COR-L47 (cell line): ENCODE data around the gene SMOC2.
"Not testable (repeated sequence)": the region's sequence is repeated elsewhere in the genome, so short reads cannot be mapped to it uniquely, and the experiment has no call there.

Experiments used
- DNase-seq: peaks from one replicate; lab custom pipeline; 2025; lab: John Stamatoyannopoulos, UW

The SMOC2 gene

GRCh38 chr6:168518867-168519266, 77.9 kb downstream of the SMOC2 start:
- DNase-seq: no peak

DNA sequence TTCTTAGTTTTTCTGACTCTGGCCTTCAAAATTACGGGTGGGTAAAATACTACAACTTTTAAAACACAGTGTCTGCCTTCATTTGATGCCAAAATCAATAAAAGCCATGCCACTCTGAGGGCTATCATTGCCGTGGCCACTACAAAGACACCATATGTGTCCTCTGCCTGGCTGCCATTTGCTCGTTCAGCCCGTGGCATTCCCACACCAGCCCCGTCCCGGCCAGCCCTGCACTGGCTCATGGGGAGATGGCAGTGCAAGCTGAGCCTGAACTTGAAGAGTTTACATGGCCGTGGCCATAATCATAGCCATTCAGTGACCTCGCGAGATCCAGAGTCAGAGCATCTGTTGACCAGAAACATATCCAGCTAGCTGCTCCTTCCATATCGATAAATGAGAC, 79.2 kb downstream of the SMOC2 start:
- DNase-seq: no peak

GRCh38 chr6:168524571-168525001, 83.6 kb downstream of the SMOC2 start:
- DNase-seq: no peak

GRCh38 chr6:168525114-168525513, 84.1 kb downstream of the SMOC2 start:
- DNase-seq: no peak

GRCh38 chr6:168525926-168526630, 85.1 kb downstream of the SMOC2 start:
- no peak for DNase-seq

DNA sequence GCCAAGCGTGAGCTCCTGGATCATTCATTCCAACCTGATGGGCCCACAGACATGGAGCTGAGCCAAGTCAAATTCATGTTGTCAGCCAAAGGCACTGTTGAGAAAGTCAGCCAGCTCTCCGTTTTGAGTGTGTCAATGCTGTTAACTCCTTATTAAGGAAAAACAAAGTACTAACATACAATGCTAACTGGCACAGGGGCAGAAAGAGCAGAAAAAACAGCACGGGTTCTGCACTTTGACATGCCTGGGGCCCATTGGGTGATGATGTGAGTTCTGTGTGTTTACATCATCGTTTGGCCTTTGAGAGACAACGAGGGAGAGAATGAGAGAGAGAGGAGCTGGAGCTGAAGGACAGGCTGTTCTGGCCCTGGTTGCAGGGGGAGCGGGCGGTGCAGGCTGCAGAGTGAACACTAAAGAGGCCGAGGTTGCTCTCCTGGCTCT, 85.9 kb downstream of the SMOC2 start:
- peak; percentile 63 for DNase-seq

DNA sequence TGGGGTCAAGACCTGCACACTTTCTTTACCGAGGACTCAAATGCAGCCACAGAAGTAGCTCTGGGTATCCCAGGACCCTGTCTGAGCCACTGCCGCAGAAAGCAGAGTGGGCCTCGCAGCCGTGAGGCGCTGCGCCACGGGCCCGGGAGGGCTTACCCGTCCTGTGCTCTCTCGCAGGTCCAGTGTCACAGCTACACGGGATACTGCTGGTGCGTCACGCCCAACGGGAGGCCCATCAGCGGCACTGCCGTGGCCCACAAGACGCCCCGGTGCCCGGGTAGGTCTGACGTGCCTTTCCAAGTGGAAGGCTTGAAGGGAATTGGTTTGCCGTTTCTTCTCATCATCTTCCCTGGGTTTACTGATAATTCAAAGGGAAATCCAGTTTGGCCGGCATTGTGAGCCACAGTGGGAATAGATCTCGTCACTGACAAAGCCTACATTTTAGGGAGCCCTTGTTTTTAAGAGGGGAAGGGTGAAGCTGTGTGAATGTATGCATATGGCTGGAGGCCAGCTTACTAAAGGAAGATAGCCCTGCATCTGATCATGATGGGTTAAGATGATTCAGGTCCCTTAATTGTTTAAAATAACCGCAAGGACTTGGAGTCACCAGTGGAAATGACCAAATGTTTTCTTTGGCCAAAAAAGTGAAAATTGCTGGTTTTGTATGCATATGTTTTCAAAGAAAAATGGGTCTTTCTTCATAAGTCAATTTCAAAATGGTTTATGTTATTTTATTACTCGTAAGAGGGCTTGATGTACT, 86.6 kb downstream of the SMOC2 start:
- no peak for DNase-seq

- DNase-seq: no peak
Measured at GRCh38 chr6:168528474-168529095, 87.6 kb downstream of the SMOC2 start.

GRCh38 chr6:168529214-168529613, 88.2 kb downstream of the SMOC2 start:
- no peak for DNase-seq

DNA sequence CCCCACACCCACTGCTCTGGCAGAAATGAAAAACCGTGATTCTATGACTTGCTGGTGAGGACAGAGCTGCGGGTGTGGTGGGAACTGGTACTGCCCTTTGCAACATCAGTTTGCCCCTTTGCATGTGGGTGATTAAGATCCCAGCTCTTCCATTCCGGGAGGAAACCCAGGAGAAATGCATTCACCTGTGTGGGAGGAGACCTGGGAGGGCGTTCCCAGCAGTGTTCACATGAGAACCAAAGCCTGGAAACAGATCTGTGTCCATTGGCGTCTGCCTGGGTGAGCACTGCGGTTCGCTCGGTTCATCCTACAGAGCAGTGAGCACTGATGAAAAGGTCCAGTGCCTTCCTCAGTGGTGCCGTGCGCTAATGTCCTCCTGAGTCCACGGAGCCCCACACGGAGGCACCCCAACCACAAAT, 89.7 kb downstream of the SMOC2 start:
- no peak for DNase-seq

GRCh38 chr6:168532070-168532469, 91.1 kb downstream of the SMOC2 start:
- no peak for DNase-seq

- DNase-seq: no peak
Measured at GRCh38 chr6:168533414-168533813, 92.4 kb downstream of the SMOC2 start.

GRCh38 chr6:168534265-168534664, 93.3 kb downstream of the SMOC2 start:
- DNase-seq: no peak

DNA sequence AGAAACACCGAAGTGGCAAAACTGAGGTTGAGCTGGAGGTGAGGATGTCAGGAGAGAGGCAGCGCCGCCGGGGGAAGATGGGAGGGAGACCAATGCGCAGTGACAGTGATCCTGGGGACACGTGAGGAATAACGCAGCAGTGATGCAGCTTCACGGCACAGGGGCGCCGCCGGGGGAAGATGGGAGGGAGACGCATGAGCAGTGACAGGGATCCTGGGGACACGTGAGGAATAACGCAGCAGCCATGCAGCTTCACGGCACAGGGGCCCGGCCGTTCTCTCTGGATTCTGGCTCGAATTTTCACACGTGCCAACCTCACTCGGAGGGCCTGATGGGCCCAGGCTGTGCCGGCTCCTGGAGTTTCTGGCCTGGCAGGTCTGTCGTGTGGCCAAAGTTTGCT, 94.7 kb downstream of the SMOC2 start:
- DNase-seq: no peak

DNA sequence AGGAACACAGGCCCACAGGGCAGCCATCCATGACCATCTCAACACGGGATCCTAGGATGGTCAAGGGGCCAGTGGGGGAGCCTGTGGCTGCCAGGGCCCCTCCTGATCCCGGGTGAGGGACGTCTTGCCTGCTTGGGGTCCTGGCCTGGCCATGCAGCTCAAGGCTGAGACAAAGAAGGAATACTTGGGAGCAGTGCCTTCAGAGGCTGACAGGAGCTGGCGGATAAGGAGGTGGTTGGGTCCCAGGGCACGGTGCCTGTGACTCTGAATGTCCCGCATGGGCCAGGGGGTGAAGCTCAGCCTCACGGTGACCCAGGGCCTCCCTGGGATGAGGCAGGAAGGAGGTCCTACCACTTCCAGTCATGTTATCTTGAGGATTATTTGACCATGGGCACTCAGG, 95.2 kb downstream of the SMOC2 start:
- DNase-seq: no peak

DNA sequence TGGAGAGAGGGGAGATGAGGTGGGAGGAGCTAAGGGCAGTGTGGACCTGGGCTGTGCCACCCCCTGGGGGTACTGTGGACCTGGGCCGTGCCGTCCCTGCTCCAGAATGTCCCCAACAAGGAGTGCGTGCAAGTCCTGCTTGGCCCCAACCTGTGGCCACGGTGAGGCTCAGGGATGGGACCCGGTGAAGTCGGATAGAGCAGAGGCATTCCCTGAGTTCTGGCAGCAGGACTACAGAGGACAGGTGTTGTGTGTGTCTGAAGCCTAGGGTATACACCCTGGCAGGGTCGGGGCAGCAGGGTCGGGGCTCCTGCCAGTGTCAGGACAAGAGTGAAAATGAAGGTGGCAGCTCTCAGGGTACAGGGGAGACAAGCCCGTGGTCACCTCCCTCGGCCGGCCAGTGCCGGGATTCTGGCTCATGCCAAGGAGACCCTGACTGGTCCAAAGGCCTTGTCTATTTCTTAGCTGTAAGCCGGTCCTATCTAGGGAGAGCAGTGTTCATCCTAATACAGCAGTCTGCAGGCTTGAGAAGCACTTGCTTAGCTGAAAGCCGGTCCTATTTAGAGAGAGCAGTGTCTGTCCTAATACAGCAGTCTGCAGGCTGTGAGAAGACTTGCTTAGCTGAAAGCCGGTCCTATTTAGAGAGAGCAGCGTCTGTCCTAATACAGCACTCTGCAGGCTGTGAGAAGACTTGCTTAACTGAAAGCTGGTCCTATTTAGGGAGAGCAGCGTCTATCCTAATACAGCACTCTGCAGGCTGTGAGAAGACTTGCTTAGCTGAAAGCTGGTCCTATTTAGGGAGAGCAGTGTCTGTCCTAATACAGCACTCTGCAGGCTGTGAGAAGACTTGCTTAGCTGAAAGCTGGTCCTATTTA, 95.9 kb downstream of the SMOC2 start:
- DNase-seq: no peak

- no peak for DNase-seq
Measured at GRCh38 chr6:168537540-168537884, 96.5 kb downstream of the SMOC2 start.

DNA sequence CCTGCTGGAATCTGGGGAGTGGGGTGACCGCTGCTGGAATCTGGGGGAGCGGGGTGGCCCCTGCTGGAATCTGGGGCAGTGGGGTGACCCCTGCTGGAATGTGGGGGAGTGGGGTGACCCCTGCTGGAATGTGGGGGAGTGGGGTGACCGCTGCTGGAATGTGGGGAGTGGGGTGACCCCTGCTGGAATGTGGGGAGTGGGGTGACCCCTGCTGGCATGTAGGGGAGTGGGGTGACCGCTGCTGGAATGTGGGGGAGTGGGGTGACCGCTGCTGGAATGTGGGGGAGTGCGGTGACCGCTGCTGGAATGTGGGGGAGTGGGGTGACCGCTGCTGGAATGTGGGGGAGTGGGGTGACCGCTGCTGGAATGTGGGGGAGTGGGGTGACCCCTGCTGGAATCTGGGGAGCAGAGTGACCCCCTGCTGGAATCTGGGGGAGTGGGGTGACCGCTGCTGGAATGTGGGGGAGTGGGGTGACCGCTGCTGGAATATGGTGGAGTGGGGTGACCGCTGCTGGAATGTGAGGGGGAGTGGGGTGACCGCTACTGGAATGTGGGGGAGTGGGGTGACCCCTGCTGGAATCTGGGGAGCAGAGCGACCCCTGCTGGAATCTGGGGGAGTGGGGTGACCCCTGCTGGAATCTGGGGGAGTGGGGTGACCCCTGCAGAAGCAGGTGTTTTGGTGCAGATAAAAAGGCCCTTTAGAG, 97.4 kb downstream of the SMOC2 start:
- not testable (repeated sequence) for DNase-seq

- no peak for DNase-seq
Measured at GRCh38 chr6:168538892-168539811, 98.2 kb downstream of the SMOC2 start.

- DNase-seq: no peak
Measured at GRCh38 chr6:168540713-168541291, 99.8 kb downstream of the SMOC2 start.
